ENCODE results near the gene ACVR2A.

Gene ACVR2A

DNA sequence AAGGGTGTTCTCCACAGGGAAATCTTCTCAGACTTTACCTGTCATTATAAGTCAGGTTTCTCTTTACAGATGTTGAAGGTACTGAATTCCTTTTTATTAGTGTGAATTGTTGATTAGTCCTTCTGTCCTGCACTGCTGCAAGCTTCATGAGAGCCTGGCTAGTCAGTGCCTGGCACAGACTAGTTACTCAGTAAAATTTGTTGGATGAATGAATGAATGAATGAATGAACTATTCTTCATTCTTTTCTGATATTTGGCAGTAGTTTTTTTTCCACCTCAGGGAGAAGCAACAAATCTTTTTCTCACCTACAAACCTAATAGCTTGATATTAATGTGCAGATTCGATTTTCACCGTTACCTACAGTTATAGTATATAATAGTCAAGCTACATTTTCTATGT is 64.3 kb downstream of the ACVR2A start:
- TF ChIP-seq CTCF (conservative IDR thresholded peaks at IDR 0.05): no peak
- H3K27ac ChIP-seq: no peak overlapping the region

- TF ChIP-seq CTCF (conservative IDR thresholded peaks at IDR 0.05): peak; percentile 81
- peak overlapping the region; percentile 18; the same call in 1 of the 2 replicates for H3K27ac ChIP-seq
These were observed 66.2 kb downstream of the ACVR2A start for GRCh38 chr2:147910990-147911473.

DNA sequence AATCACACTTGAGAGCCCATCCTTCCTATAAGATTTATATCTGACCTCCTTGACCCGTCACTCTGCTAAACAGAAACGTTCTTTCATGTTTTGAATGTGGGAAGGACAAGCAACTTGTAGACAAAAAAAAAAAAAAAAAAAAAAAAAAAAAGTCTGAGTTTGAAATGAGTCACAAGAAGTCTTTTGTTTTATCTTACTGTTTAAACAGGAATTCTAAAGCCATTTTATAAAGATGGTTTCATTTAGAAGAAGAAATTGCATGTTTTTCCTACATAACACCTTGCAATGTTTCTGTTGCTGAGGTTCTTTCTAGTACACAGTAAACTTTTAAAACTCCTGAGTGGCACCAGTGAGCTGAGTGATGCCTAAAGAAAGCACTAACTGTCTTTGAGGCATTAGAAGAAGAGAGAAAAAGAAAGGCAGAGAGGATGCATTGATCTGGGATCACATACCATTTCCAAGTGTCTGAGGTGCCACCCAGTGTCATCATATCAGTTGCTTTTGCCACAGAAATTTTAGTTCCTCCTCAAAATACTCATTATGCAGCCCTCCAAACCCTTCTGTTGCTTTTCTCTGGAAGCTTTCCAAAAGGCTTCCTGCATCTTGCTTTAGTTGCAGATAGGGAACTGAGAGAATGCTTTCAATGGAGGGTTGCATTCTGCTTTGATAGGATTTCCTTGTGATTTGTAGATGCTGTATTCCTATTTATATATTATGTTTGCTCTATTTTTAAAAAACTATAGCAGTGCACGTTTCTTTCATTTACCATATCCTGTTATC is 69.1 kb downstream of the ACVR2A start:
- TF ChIP-seq CTCF (conservative IDR thresholded peaks at IDR 0.05): no peak
- no peak overlapping the region; the same call in 1 of the 2 replicates for H3K27ac ChIP-seq

DNA sequence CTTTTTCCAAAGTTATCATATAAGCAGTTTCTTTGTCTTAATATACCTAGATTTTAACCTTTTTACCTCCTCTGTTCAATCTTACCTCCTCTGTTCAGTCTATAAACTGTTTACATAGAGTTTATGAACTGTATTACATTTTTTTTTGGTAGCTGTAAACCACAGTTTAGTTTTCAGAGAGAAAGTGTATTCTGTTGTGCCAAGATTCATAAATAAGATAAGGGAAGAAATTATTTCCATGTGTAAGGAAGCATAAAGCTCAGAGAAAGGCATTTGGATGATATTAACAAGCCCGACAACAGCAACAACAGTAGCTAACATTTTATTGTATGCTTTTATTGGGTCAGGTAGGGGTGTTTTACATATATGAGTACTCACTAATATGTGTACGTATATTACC is 71.2 kb downstream of the ACVR2A start:
- no peak overlapping the region for H3K27ac ChIP-seq
- TF ChIP-seq CTCF (conservative IDR thresholded peaks at IDR 0.05): no peak

GRCh38 chr2:147916723-147917122 is 71.9 kb downstream of the ACVR2A start:
- H3K27ac ChIP-seq: no peak overlapping the region
- no peak for TF ChIP-seq CTCF (conservative IDR thresholded peaks at IDR 0.05)

GRCh38 chr2:147917161-147917560 is 72.3 kb downstream of the ACVR2A start:
- no peak overlapping the region for H3K27ac ChIP-seq
- no peak for TF ChIP-seq CTCF (conservative IDR thresholded peaks at IDR 0.05)

DNA sequence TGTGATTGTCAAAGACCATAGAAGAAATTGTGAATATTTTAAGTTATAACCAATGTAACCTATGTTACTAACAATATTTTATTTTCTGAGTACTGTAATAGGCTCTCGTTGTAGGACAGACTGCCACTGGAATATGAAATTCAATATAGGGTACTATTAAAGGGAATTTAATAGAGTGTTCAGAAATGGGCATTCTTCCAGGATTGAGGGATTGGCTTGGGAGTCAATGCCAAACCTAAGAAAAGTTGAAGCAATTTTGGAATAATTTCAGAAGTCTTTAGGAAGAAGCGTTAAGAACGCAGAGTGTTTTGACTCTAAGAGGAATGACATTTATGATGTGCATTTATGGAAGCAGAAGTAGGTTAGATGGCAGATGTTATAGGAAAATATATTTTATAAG is 79.0 kb downstream of the ACVR2A start:
- no peak for TF ChIP-seq CTCF (conservative IDR thresholded peaks at IDR 0.05)
- no peak overlapping the region for H3K27ac ChIP-seq

All from VCaP (cell line).